C4-2B (cell line): Measurements from ENCODE around the gene ROR1.

ENCODE experiments used
- H3K27ac ChIP-seq: fragments of 450-650 bp; 2 replicates; pipeline ENCODE4 v1.5.1; 2017
- ZFX ChIP-seq: fragments of 450-650 bp; IDR thresholded peaks from 2 replicates; pipeline ENCODE4 v1.6.1; 2017
- TF ChIP-seq, protein P1 (sequence below): fragments of 450-650 bp; conservative IDR thresholded peaks from 2 replicates; pipeline ENCODE4 v1.5.1; 2017; ENCODE audit warnings: mild to moderate bottlenecking

Gene ROR1

DNA sequence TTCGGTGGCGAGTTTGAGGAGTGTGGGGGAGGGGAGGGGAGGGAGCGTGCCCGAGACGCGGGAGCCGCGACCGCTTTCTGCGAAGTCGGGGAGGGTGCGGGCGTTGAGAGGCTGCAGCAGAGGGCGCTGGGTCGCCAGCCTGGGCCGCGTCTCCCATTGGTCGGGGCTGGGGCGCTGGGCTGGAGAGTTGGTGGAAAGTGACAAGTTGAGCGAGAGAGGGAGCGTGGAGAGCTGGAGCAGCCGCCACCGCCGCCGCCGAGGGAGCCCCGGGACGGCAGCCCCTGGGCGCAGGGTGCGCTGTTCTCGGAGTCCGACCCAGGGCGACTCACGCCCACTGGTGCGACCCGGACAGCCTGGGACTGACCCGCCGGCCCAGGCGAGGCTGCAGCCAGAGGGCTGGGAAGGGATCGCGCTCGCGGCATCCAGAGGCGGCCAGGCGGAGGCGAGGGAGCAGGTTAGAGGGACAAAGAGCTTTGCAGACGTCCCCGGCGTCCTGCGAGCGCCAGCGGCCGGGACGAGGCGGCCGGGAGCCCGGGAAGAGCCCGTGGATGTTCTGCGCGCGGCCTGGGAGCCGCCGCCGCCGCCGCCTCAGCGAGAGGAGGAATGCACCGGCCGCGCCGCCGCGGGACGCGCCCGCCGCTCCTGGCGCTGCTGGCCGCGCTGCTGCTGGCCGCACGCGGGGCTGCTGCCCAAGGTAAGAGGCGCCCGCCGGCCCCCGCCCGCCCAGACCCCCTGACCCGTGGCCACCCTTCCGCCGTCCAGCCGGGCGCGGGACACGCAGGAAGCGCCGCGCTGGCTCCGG, at the start of gene ROR1:
Gene ROR1 (plus strand): TSS at position 203 of the 802 bp plus-strand sequence.
- H3K27ac ChIP-seq: peak within 1 kb of the TSS; percentile 56
- TF ChIP-seq, protein P1, sequence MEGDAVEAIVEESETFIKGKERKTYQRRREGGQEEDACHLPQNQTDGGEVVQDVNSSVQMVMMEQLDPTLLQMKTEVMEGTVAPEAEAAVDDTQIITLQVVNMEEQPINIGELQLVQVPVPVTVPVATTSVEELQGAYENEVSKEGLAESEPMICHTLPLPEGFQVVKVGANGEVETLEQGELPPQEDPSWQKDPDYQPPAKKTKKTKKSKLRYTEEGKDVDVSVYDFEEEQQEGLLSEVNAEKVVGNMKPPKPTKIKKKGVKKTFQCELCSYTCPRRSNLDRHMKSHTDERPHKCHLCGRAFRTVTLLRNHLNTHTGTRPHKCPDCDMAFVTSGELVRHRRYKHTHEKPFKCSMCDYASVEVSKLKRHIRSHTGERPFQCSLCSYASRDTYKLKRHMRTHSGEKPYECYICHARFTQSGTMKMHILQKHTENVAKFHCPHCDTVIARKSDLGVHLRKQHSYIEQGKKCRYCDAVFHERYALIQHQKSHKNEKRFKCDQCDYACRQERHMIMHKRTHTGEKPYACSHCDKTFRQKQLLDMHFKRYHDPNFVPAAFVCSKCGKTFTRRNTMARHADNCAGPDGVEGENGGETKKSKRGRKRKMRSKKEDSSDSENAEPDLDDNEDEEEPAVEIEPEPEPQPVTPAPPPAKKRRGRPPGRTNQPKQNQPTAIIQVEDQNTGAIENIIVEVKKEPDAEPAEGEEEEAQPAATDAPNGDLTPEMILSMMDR: peak; percentile 89
- TF ChIP-seq ZFX: peak; percentile 32; the same call in 1 of the 2 replicates

DNA sequence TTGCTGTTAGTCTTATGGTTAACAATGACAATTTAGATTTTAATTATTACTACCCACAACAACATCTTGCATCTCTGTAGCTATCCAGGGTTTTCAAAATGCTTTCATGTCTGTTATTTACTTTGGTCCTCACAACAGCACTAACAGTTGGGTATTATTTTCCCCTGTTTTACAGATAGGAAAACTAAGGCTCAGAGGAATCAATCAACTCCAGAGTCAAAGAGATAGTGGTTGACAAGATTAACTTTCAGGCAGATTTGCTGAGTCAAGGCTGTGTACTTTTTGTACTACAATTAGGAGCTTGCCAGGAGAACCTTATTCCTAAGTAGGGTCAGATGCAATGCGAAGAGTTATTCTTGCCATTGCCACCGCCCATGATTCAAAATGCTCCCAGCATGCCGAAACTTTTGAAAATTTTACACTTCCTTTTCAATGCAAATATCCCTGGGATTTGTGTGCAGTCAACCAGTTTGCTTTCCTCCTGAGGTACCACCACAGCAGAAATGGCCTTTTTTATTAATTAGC, 49.4 kb upstream of the ROR1 start:
- H3K27ac ChIP-seq: no peak overlapping the region
- TF ChIP-seq, protein P1: no peak

DNA sequence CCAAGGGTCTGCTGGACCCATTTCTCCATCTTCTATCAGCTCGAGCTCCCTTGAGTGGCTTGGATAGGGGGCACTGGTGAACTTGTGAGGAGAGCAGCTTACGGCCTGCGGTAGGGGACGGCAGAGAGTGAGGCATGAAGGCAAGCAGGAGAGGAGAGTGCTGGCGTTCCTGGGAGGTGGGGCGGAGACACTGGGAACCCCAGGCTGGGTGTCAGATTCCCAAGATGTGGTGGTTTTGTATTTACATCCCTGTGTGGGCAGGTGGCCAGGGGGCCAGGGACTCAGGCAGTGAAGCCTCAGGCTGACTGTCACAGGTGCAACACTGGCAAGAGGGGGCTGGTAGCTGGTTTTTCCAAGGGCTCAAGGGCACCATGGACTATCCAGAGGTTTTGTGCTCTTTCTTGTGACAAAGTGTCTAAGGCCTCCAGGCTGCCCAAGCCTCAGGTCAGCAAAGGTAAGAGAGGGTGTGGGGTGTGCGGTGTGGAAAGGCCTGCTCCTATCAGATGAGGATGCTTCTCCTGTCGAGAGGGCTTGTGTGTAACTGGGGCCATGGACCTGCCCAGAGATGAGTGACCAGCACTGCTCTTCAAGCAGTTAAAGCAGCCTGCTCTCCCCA, 45.1 kb upstream of the ROR1 start:
- TF ChIP-seq, protein P1: no peak
- TF ChIP-seq ZFX: no peak
- peak overlapping the region; percentile 49 for H3K27ac ChIP-seq

DNA sequence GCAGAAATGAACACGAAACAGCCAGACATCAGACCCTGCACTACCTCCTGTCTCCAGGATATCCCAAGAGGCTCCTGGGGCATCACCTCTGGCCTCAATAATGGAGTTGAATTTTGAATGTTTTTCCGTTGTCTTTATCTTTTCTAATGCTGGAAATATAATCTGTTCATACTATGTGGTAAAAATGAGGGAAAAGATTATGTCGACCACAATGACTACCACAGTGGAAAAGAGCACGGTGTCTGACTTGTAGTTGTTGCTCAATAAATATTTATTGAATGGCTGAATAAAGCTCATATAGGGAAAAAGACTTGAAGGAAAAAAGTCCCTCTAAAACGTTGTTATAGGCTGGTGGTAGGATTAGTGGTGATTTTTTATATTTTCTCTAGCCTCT, 44.6 kb upstream of the ROR1 start:
- peak overlapping the region; percentile 49 for H3K27ac ChIP-seq
- no peak for TF ChIP-seq ZFX
- TF ChIP-seq, protein P1: no peak

DNA sequence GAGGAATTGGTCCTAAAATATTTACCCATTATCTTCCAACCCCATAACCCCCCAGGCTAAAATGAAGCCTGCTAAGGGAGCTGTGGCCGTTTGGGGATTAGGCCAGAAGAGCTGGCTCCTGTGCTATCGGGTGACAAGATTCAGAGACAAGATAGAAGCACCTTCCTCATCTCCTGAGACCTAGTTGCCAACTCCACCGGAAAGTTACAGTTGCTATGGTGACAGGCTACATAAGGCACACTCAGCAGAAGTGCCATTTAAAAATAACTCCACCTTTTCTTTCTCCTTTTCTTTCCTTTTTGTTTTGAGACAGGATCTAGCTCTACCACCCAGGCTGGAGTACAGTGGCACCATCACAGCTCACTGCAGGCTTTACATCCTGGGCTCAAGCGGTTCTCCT, 43.6 kb upstream of the ROR1 start:
- H3K27ac ChIP-seq: peak overlapping the region; percentile 35
- TF ChIP-seq, protein P1: no peak
- TF ChIP-seq ZFX: no peak

DNA sequence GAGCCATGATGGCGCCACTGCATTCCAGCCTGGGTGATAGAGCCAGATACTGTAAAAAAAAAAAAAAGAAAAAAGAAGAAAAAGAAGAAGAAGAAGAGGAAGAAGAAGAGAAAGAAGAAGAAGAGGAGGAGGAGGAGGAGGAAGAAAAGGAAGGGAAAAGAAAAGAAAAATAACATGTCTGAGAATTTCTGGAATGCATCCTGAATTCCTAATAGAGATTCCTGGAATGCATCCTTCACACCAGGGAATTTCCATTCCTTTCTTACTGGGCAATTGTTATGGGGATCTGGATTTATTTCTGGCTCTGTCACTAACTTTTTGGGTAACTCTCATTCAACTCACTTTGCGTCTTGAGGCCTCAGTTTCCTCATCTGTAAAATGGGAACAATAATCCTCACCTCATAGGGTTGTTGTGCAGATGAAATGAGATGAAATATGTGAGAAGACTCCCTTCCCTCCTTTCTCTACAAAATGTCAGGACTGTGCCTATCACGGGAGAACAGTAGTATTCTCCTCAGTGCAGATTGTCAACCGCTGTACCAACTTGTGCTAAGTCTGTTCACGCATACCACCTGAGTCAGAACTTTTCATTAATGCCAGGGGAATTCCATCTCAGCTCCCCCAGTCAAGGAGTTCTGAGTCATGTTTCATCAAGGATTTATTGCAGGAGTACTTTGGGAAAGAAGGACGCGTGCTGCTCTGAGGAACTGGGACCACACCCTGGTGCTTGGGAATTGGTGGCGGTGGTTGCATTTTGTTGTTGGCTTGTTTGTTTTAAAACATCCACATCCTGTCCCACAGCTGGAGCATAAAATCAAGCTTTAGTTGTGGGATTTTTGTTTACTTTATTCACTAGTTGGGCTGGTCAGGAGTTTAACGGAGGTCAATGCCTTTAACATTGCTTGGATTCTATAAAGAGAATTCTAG, 42.4 kb upstream of the ROR1 start:
- H3K27ac ChIP-seq: peak overlapping the region; percentile 35
- TF ChIP-seq, protein P1: no peak
- no peak for TF ChIP-seq ZFX
